ENCODE measurements around the gene TSSC4.

The TSSC4 gene

DNA sequence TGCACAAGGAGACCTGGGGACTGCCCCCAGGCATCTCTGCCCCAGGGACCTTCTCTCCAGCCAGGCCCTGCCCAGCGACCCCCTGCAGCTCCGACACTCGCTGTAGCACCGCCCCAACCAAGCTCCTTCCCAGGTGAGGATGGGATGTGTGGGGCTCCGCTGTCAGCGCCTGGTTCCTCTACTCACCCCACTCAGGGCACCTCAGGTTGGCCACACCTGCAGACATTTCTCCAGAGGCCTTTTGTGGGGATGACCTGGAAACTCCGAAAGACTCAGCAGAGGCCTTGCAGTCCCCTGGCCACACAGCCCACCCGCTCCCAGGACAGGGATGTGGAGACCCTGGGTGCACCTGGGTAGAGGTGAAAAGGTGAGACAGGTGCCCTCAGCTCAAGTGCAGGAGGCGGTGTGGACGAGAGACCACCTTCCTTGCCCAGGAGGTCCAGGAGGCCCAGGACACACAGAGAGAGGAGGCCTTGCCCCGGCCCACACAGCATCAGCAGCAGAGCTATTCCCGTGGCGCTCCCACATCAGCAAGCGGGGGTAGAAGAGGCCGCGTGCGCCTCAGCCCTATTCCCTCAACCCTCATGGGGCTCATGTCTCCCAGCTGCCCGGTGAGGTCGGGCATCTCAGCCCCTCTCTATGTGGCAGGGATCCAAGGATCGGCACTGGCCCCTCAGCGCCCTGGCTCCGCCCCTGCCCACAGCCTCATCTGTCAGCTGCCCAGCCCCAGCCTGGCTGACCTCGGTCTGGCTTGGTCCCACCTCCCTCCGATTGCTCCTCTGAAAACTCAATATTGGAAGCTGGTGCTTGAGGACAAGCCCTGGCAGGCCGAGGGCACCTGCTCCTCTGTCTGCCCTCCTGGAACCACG lies 22.8 kb downstream of the TSSC4 start:
- H3K4me3 ChIP-seq (replicated peaks in 1 of 2; ENCODE audit: low read depth in 2 of 2, low read length in 2 of 2): no peak overlapping the region
- DNase-seq (ENCODE audit: low read depth in 2 of 2): no peak
- TF ChIP-seq, protein P1, sequence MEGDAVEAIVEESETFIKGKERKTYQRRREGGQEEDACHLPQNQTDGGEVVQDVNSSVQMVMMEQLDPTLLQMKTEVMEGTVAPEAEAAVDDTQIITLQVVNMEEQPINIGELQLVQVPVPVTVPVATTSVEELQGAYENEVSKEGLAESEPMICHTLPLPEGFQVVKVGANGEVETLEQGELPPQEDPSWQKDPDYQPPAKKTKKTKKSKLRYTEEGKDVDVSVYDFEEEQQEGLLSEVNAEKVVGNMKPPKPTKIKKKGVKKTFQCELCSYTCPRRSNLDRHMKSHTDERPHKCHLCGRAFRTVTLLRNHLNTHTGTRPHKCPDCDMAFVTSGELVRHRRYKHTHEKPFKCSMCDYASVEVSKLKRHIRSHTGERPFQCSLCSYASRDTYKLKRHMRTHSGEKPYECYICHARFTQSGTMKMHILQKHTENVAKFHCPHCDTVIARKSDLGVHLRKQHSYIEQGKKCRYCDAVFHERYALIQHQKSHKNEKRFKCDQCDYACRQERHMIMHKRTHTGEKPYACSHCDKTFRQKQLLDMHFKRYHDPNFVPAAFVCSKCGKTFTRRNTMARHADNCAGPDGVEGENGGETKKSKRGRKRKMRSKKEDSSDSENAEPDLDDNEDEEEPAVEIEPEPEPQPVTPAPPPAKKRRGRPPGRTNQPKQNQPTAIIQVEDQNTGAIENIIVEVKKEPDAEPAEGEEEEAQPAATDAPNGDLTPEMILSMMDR (IDR thresholded peaks at IDR 0.05; ENCODE audit: low read depth, low read length): no peak

DNA sequence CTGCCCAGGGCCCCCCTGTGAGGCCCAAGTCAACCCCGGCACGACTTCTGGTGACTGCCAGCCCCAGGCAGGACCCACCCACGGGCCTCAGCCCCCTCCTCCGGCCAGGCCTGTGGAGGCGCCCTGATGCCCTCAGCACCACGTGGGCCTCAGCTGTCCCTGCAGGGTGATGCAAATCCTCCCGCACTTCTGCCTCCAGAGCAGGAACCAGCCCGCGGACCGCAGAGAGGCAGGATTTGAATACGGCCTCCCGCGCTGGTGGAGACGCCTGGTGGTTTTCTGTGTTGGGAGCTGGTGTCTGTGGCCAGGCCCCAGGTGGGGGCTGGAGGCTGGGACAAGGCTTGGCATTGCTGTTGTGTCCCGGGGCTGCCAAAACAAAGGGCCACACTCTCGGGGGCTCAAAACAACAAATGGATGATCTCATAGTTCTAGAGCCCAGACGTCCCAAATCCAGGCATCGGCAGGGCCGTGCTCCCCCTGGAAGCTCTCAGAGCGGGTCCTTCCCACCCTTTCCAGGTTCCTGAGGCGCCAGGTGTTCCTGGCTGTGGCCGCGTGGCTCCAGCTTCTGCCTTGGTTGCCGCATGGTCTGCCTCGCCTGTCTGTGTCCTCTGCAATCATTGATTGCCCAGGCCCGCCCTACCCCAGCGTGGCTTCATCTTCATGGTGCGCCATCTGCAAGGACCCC lies 24.4 kb downstream of the TSSC4 start:
- H3K4me3 ChIP-seq (replicated peaks in 1 of 2; ENCODE audit: low read depth in 2 of 2, low read length in 2 of 2): no peak overlapping the region
- DNase-seq (ENCODE audit: low read depth in 2 of 2): no peak
- TF ChIP-seq, protein P1 (IDR thresholded peaks at IDR 0.05; ENCODE audit: low read depth, low read length): no peak

DNA sequence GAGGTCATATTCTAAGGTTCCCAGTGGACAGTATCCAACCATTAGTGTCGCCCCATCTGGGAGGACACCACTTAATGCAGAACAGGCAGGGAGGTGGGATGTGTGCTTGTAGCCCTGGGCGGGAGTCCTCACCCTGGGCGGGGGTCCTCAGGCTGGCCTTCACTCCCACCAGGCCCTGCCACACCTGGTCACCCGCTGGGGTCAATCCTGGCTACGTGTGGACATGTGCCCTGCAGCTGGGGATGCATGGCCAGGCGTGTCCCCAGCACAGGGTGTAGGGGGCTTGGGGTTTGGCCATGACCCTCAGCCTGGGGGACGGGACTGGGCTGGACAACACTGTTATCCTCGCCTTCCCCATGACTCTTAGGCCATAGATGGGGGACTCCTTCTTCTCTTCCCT lies 25.0 kb downstream of the TSSC4 start:
- H3K4me3 ChIP-seq (replicated peaks in 1 of 2; ENCODE audit: low read depth in 2 of 2, low read length in 2 of 2): no peak overlapping the region
- TF ChIP-seq, protein P1 (IDR thresholded peaks at IDR 0.05; ENCODE audit: low read depth, low read length): no peak
- no peak for DNase-seq (ENCODE audit: low read depth in 2 of 2)

DNA sequence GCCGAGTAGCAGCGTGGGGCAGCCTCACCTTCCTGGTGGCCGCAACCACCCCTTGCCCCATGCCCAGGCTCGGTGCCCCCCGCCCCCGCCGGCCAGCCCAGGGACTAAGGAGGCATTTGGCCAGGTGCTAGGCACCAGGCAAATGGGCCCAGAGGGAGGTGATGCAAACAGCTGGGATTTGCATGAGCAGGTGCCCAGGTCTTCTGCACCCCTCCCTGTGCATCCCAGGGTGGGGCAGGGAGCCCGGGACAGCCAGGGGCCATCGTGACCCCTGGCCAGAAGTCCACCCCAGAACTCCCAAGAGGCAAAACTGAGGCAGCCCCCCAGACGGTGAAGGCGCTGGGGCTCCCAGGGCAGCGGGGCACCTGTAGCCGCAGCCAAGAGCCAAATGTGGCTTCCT lies 25.7 kb downstream of the TSSC4 start:
- TF ChIP-seq, protein P1 (IDR thresholded peaks at IDR 0.05; ENCODE audit: low read depth, low read length): no peak
- no peak overlapping the region for H3K4me3 ChIP-seq (replicated peaks in 1 of 2; ENCODE audit: low read depth in 2 of 2, low read length in 2 of 2)
- DNase-seq (ENCODE audit: low read depth in 2 of 2): no peak

DNA sequence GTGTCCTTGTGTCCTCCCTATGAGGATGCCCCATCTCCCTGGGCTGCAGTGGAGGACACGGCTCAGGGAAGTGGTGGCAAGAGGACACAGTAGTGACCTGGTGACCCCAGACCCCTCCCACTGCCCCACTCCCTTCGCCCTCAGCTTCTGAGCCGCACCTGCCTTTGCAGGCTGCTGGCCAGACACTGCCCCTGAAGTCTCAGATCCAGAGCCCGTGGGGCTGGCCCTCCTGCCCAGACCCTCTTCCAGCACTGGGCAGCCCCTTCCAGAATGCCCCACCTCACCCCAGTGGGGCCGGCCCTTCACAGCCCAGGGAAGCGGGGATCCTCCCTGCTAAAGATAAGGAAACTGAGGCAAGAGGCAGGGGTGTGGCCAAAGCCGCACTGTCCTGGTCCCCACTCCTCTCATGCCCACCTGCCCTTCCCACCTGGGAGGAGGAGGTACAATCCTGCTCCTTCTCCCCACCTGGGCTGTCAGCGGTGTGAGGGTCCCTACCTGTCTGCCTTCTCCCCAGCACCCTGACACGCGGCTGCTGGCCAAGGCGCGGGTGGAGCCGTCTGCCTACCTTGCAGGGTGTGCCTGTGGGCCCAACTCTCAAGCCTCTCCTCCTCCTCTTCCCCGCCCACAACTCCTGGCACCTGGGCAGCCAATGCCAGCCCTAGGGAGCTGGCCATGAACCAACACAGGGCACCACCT lies 26.4 kb downstream of the TSSC4 start:
- TF ChIP-seq, protein P1 (IDR thresholded peaks at IDR 0.05; ENCODE audit: low read depth, low read length): no peak
- no peak for DNase-seq (ENCODE audit: low read depth in 2 of 2)
- H3K4me3 ChIP-seq (replicated peaks in 1 of 2; ENCODE audit: low read depth in 2 of 2, low read length in 2 of 2): no peak overlapping the region

DNA sequence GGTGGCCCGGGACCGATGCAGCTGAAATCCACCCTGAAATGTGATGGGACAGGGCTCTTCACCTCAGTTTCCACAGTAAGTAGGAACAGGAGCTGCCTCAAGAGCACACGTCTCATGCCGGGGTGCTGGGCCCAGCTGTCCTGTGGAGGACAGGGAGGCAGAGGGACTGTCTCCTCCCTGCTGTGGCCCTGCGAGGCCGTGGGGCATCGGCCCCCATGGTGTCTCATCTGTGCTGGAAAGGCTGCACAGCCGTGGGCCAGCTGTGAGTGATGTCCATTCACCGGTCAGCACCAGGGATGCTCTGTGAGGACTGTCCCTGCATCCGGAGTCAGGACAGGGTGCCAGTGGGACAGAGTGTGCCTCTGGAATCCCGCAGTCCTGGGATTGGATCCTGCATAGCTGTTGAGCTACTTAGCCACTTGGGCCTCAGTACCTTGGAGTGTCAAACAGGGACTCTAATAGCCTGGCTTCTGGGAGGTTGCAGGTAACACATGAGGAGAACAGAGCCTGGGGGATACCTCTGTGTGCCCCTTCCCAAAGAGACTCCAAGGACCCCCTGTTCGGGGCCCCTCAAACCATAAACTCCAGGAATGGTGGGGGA lies 27.3 kb downstream of the TSSC4 start:
- no peak overlapping the region for H3K4me3 ChIP-seq (replicated peaks in 1 of 2; ENCODE audit: low read depth in 2 of 2, low read length in 2 of 2)
- TF ChIP-seq, protein P1 (IDR thresholded peaks at IDR 0.05; ENCODE audit: low read depth, low read length): no peak
- no peak for DNase-seq (ENCODE audit: low read depth in 2 of 2)
